ENCODE data around the gene MYO1D.
A peak's percentile ranks its signal among the peaks of the same experiment; 100 is the strongest.

MYO1D gene

GRCh38 chr17:32759476-32759875, 117.4 kb downstream of the MYO1D start:
- no peak for TF ChIP-seq CTCF (IDR thresholded peaks at IDR 0.05)

- TF ChIP-seq CTCF (IDR thresholded peaks at IDR 0.05): no peak
These were observed 119.0 kb downstream of the MYO1D start for GRCh38 chr17:32757963-32758362.

GRCh38 chr17:32756696-32757095, 120.2 kb downstream of the MYO1D start:
- no peak for TF ChIP-seq CTCF (IDR thresholded peaks at IDR 0.05)

- peak; percentile 67 for TF ChIP-seq CTCF (IDR thresholded peaks at IDR 0.05)
These were observed 121.7 kb downstream of the MYO1D start for GRCh38 chr17:32755045-32755805.

- TF ChIP-seq CTCF (IDR thresholded peaks at IDR 0.05): no peak
These were observed 124.0 kb downstream of the MYO1D start for GRCh38 chr17:32752934-32753333.

- TF ChIP-seq CTCF (IDR thresholded peaks at IDR 0.05): no peak
These were observed 129.1 kb downstream of the MYO1D start for GRCh38 chr17:32747856-32748255.

GRCh38 chr17:32746698-32747097, 130.2 kb downstream of the MYO1D start:
- TF ChIP-seq CTCF (IDR thresholded peaks at IDR 0.05): no peak

GRCh38 chr17:32746280-32746679, 130.6 kb downstream of the MYO1D start:
- no peak for TF ChIP-seq CTCF (IDR thresholded peaks at IDR 0.05)
